ENCODE data around the gene GPR17. TPM values are rescaled to one million over a fixed set of nuclear protein-coding genes. Genes with fewer than 3 reads are reported as not detected.
A peak's percentile ranks its signal among the peaks of the same experiment; 100 is the strongest.

GPR17 gene
- total and polyA plus RNA-seq, 9 of the 15 experiments (the other 6 are each of a cell fraction or from before 2014, with no cell fraction given) = not detected

DNA sequence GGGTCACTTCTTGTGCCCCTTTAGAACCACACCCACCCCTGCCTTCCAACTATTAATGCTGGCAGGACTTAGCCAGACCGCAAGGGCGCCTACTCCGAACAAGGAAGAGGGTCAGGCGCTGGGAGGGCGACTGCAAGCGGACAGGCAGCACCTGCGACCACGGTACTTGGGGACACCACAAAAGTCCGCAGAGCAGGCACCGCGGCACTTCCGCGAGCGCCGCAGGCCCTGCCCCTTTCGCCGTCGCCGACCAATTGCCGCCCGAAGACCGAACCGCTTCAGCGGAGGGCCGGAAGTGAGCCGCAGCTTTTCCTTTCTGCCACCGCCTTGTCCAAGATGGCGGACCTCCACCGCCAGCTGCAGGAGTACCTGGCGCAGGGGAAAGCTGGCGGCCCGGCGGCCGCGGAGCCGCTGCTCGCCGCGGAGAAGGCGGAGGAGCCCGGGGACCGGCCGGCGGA, 55.3 kb downstream of the GPR17 start, which contains the start of gene SFT2D3 (continued):
- TF ChIP-seq, protein P1, sequence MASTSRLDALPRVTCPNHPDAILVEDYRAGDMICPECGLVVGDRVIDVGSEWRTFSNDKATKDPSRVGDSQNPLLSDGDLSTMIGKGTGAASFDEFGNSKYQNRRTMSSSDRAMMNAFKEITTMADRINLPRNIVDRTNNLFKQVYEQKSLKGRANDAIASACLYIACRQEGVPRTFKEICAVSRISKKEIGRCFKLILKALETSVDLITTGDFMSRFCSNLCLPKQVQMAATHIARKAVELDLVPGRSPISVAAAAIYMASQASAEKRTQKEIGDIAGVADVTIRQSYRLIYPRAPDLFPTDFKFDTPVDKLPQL (IDR thresholded peaks at IDR 0.05; ENCODE audit: extremely low read depth, insufficient read length) = peak; percentile 60
- TF ChIP-seq MYC (IDR thresholded peaks at IDR 0.05; ENCODE audit: low read depth, low read length) = peak; percentile 61
- no peak for TF ChIP-seq MYC (CRISPR knock-in tag; IDR thresholded peaks at IDR 0.05; ENCODE audit: borderline replicate concordance, low read depth)
- TF ChIP-seq ZBTB8A (IDR thresholded peaks at IDR 0.05; ENCODE audit: partially characterized antibody) = no peak
- peak; percentile 88 for TF ChIP-seq HNRNPLL (IDR thresholded peaks at IDR 0.05; ENCODE audit: low read depth, low read length, poor library complexity, severe bottlenecking)
- no peak for TF ChIP-seq PTTG1 (tag; IDR thresholded peaks at IDR 0.05; ENCODE audit: low read depth)
- TF ChIP-seq, protein P2, sequence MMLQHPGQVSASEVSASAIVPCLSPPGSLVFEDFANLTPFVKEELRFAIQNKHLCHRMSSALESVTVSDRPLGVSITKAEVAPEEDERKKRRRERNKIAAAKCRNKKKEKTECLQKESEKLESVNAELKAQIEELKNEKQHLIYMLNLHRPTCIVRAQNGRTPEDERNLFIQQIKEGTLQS (IDR thresholded peaks at IDR 0.05) = no peak
- TF ChIP-seq, protein P2 (CRISPR knock-in tag; conservative IDR thresholded peaks at IDR 0.05) = no peak
- no peak for TF ChIP-seq ZNF143 (CRISPR knock-in tag; IDR thresholded peaks at IDR 0.05)
- TF ChIP-seq RBM34 (IDR thresholded peaks at IDR 0.05; ENCODE audit: borderline replicate concordance, insufficient read depth, low read length) = no peak
- no peak for TF ChIP-seq ZNF589 (CRISPR knock-in tag; IDR thresholded peaks at IDR 0.05; ENCODE audit: low read depth)
- TF ChIP-seq PRPF4 (IDR thresholded peaks at IDR 0.05; ENCODE audit: insufficient read depth, low read depth, low read length, poor library complexity, severe bottlenecking) = peak; percentile 30
- no peak for TF ChIP-seq ZNF586 (CRISPR knock-in tag; conservative IDR thresholded peaks at IDR 0.05)
- no peak for TF ChIP-seq PHTF2 (CRISPR knock-in tag; IDR thresholded peaks at IDR 0.05)
- no peak for TF ChIP-seq ZNF695 (CRISPR knock-in tag; IDR thresholded peaks at IDR 0.05)
- TF ChIP-seq, protein P3, sequence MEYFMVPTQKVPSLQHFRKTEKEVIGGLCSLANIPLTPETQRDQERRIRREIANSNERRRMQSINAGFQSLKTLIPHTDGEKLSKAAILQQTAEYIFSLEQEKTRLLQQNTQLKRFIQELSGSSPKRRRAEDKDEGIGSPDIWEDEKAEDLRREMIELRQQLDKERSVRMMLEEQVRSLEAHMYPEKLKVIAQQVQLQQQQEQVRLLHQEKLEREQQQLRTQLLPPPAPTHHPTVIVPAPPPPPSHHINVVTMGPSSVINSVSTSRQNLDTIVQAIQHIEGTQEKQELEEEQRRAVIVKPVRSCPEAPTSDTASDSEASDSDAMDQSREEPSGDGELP (CRISPR knock-in tag; IDR thresholded peaks at IDR 0.05; ENCODE audit: borderline replicate concordance) = peak; percentile 67; the same call in 1 of the 2 replicates
- no peak for TF ChIP-seq NCOR1 (IDR thresholded peaks at IDR 0.05)
- no peak for TF ChIP-seq ZNF444 (CRISPR knock-in tag; IDR thresholded peaks at IDR 0.05)
- peak; percentile 92 for TF ChIP-seq GABPA (tag; conservative IDR thresholded peaks at IDR 0.05; ENCODE audit: low read depth)
- TF ChIP-seq ATF1 (CRISPR knock-in tag; IDR thresholded peaks at IDR 0.05) = 0 out of 2 replicates have a peak, but pooled peaks have one; percentile 16
- TF ChIP-seq ATF1 (tag; IDR thresholded peaks at IDR 0.05) = no peak
- no peak for TF ChIP-seq MCM7 (IDR thresholded peaks at IDR 0.05)
- TF ChIP-seq, protein P4, sequence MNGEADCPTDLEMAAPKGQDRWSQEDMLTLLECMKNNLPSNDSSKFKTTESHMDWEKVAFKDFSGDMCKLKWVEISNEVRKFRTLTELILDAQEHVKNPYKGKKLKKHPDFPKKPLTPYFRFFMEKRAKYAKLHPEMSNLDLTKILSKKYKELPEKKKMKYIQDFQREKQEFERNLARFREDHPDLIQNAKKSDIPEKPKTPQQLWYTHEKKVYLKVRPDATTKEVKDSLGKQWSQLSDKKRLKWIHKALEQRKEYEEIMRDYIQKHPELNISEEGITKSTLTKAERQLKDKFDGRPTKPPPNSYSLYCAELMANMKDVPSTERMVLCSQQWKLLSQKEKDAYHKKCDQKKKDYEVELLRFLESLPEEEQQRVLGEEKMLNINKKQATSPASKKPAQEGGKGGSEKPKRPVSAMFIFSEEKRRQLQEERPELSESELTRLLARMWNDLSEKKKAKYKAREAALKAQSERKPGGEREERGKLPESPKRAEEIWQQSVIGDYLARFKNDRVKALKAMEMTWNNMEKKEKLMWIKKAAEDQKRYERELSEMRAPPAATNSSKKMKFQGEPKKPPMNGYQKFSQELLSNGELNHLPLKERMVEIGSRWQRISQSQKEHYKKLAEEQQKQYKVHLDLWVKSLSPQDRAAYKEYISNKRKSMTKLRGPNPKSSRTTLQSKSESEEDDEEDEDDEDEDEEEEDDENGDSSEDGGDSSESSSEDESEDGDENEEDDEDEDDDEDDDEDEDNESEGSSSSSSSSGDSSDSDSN (IDR thresholded peaks at IDR 0.05; ENCODE audit: borderline replicate concordance in 1 of 2, low read depth in 2 of 2, low read length in 2 of 2) = peak in 1 of 2 experiments; percentile 56; a peak in 1 of 4 replicates
- TF ChIP-seq, protein P5, sequence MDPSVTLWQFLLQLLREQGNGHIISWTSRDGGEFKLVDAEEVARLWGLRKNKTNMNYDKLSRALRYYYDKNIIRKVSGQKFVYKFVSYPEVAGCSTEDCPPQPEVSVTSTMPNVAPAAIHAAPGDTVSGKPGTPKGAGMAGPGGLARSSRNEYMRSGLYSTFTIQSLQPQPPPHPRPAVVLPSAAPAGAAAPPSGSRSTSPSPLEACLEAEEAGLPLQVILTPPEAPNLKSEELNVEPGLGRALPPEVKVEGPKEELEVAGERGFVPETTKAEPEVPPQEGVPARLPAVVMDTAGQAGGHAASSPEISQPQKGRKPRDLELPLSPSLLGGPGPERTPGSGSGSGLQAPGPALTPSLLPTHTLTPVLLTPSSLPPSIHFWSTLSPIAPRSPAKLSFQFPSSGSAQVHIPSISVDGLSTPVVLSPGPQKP (CRISPR knock-in tag; IDR thresholded peaks at IDR 0.05) = no peak
- no peak for TF ChIP-seq CSDE1 (IDR thresholded peaks at IDR 0.05)

Measured in K562 (cell line).